ENCODE data around the gene SCAMP4. TPM values are rescaled to one million over a fixed set of nuclear protein-coding genes. Genes with fewer than 3 reads are reported as not detected.

Gene SCAMP4
- total and polyA plus RNA-seq, 9 of the 15 experiments (the other 6 are each of a cell fraction or from before 2014, with no cell fraction given): 0.81 to 45.9 (median 12.8) TPM

GRCh38 chr19:1871140-1871597 is 34.0 kb upstream of the SCAMP4 start (continued):
- TF ChIP-seq TRIM25 (IDR thresholded peaks at IDR 0.05; ENCODE audit: borderline replicate concordance) (no peak), RHOXF2B (CRISPR knock-in tag; conservative IDR thresholded peaks at IDR 0.05) (no peak), NCOA6 (IDR thresholded peaks at IDR 0.05) (no peak), TBL1XR1 (IDR thresholded peaks at IDR 0.05; ENCODE audit: low read length in 2 of 2) (no peak), MBD2 (IDR thresholded peaks at IDR 0.05; ENCODE audit: borderline replicate concordance, low read depth) (no peak), ZNF23 (CRISPR knock-in tag; IDR thresholded peaks at IDR 0.05) (no peak), POLR2A (conservative IDR thresholded peaks at IDR 0.05) (no peak), NFE2 (IDR thresholded peaks at IDR 0.05; ENCODE audit: low read depth) (no peak), RBFOX2 (IDR thresholded peaks at IDR 0.05; ENCODE audit: low read depth, low read length) (peak; percentile 47; the same call in 1 of the 2 replicates), ZNF253 (CRISPR knock-in tag; conservative IDR thresholded peaks at IDR 0.05) (no peak), HSF4 (CRISPR knock-in tag; IDR thresholded peaks at IDR 0.05; ENCODE audit: borderline replicate concordance) (no peak), ESRRA (IDR thresholded peaks at IDR 0.05; ENCODE audit: borderline replicate concordance, low read depth) (0 out of 2 replicates have a peak, but pooled peaks have one; percentile 23), HMG20B (CRISPR knock-in tag; IDR thresholded peaks at IDR 0.05) (no peak), HMGN3 (IDR thresholded peaks at IDR 0.05; ENCODE audit: borderline replicate concordance, extremely low read depth, insufficient read length, low read depth, low read length) (no peak), CCNT2 (IDR thresholded peaks at IDR 0.05; ENCODE audit: borderline replicate concordance, extremely low read depth, insufficient read length, low read depth, low read length) (peak; percentile 12), ZBTB40 (IDR thresholded peaks at IDR 0.05) (no peak), ZBTB40 (CRISPR knock-in tag; IDR thresholded peaks at IDR 0.05) (no peak), CAMTA2 (CRISPR knock-in tag; conservative IDR thresholded peaks at IDR 0.05) (no peak), ARNT (IDR thresholded peaks at IDR 0.05) (no peak)

All from K562 (cell line).